Activated CD4-positive, alpha-beta T cell treated with anti-CD3 and anti-CD28 coated beads for 48 hours (primary cell): ENCODE data around the gene EMD.

ENCODE experiments used
- DNase-seq: peaks from one replicate; pipeline ENCODE4 v3.0.0-alpha.2; 2020

EMD gene

DNA sequence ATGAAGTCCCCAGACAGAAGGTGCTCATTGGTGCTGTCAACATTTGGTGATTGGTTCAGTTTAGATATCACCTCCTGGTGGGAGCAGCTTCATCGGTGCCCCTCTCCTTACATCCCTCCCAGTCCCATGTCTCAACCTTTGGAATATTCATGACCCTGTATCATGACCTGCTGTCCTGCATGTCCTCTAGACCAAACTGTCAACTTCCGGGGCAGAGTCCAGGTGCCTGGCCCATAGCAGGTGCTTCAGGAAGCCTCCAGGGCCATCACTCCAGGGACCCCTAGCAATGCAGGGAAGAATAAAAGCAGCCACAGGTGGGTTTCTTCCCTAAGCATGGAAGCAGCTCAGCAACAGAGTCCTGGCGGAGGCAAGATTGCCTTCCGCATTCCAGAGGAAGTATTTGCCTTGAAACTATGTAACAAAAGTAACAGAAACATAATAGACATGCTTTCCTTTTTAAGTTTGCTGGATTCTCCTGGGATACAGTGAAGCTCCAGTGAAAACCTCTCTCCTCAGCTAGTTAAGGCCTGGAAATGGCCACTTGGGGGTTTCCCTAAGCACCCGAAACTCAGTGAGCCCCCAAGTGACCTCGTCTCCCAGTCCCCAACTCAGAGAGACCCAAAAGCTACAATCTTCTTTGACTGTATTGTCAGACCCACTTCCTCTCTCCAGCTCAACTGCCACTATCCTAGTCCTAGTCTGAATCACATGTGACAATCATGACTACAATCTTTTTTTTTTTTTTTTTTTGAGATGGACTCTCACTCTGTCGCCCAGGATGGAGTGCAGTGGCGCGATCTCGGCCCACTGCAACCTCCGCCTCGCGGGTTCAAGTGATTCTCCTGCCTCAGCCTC lies 48.0 kb downstream of the EMD start:
- DNase-seq: no peak

DNA sequence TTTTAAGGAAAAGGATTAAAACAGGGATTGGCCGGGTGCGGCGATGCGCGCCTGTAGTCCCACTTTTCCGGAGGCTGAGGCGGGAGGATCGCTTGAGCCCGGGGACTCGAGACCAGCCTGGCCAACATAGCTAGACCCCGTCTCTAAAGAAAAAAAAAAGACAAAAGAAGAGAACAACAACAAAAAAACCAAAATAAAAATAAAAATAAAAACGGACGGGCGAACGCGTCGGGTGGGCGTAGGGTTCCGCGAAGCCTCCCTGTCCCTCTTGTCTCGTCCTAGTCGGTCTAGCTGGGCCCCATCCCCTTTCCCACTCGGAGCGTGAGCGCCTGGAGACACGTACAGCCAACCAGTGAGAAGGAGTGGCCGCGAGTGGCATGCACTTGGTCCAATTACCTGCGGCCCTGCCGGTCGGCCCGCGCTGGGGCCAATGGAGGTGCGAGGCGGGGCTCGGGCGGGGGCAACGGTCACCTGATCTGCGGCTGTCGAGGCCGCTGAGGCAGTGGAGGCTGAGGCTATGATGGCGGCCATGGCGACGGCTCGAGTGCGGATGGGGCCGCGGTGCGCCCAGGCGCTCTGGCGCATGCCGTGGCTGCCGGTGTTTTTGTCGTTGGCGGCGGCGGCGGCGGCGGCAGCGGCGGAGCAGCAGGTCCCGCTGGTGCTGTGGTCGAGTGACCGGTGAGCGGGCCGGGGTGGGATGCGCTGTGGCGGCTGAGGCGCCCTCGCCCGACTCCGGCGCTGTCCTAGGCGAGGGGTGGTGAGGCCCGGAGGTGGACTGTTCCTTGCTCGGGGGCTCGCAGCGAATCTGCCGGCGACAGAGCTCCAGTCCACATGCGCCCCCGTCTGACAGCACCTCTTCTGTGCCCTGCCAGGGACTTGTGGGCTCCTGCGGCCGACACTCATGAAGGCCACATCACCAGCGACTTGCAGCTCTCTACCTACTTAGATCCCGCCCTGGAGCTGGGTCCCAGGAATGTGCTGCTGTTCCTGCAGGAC lies 49.4 kb downstream of the EMD start, which contains the start of gene ATP6AP1:
Gene ATP6AP1 (plus strand): TSS at position 502 of the 996 bp plus-strand sequence. CDS start 16 bp downstream, at position 518.
- peak; percentile 92 for DNase-seq

DNA sequence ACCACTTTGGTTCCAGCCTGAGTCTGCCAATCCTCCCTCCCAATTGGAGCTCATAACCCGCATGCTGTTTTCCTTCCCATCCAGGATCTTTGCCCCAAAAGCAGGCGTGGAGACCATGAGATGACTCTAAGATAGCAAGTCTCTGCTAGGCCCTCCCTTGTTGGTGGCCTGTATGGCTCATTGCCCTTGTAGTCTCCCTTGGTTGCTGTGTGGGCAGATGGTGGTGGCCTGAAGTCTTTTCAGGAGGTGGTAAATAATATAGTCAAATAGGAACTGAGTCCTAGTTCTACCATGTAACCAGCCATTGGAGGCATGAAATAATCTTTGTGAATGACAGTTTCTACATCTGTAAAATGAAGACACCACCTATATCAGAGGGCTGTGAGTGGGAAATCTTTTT lies 50.6 kb downstream of the EMD start:
- no peak for DNase-seq

DNA sequence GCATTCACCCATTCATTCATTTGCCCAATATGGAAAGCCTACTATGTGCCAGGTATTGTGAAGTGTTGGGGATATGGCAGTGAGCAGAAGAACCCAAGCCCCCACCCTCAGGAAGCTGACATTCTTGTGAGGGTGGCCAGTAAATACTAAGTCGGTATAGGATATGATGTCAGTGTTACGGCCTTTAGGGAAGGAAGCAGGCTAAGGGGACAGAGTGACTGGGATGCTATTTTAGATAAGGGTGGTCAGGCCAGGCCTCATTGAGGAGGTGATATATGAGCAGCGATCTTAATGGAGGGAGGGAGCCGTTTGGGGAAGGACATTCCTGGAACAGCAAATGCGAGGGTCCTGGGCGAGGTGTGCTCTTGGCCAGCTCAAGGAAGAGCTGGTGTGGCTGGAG lies 51.4 kb downstream of the EMD start:
- no peak for DNase-seq

DNA sequence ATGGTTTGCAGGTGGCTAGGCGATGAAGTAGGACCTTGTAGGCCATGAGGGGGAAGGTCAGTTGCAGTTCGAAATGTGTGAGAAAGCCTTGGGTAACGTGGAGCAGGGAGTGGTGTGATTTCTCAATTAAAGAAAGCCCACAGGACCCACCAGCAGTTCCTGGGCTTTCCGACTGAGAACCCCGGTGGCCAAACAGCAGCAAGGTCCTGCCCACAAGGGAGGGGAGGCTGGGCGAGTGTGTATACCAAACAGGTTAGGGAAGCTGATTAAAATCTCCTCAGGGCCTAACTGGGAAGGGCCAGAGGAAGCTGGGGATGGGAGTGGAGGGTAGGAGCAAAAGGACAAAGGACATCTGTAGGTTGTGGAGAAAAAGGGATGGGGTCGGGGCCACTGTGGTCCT lies 51.8 kb downstream of the EMD start:
- no peak for DNase-seq
